GM23248 (cell line): ENCODE measurements around the gene LRRC7.

Experiments used
- EZH2 ChIP-seq: fragments of 200-600 bp; sonication (generic); IDR thresholded peaks from 2 replicates; pipeline ENCODE4 v1.6.1; 2018; ENCODE audit warnings: antibody characterized with exemption, mild to moderate bottlenecking; ENCODE audit not compliant: insufficient read depth, poor library complexity, severe bottlenecking
- EZH2phosphoT487 ChIP-seq: fragments of 200-600 bp; sonication (generic); IDR thresholded peaks from 2 replicates; pipeline ENCODE4 v1.6.1; 2018; ENCODE audit warnings: antibody characterized with exemption, moderate library complexity, mild to moderate bottlenecking, low read depth; ENCODE audit not compliant: insufficient read depth

DNA sequence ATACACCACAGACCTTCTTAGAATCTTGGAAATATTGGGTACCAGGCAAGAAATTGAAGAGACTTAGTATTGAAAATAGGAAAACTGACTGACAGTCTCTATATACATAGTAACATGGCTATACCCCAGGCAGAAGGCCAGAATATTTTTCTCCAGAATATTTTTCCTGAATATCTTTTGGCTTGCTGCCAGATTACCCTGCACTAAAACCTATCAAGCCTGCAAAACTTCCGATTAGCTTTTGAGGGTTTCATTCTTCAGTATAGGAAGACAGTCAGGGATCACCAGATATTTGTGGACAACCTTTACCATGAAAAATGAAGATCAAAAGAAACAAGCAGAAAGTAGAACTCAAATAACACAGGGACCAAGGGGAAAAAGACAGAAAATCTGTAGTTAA, 187.9 kb downstream of the LRRC7 start:
- no peak for TF ChIP-seq EZH2
- TF ChIP-seq EZH2phosphoT487: no peak
